Breast epithelium (tissue), 3 donors: Measurements from ENCODE around the gene DDHD1.

ENCODE experiments used
- CTCF ChIP-seq, 3 donors: fragments of 450-650 bp; IDR thresholded peaks; one replicate each; pipeline ENCODE4 v1.5.1; 2016 to 2017; ENCODE audit warnings: antibody characterized with exemption in 3 of 3, mild to moderate bottlenecking in 3 of 3, moderate library complexity in 3 of 3
- POLR2AphosphoS5 ChIP-seq, 3 donors: sonication (generic); formaldehyde crosslinking; IDR thresholded peaks; one replicate each; pipeline ENCODE4 v1.6.1; 2017; ENCODE audit warnings: antibody characterized with exemption in 3 of 3

- no peak for TF ChIP-seq CTCF (IDR thresholded peaks at IDR 0.05)
- TF ChIP-seq POLR2AphosphoS5 (IDR thresholded peaks at IDR 0.05), result no peak
Measured at GRCh38 chr14:53035336-53036210, 117.5 kb downstream of the DDHD1 start.
